NT2/D1 (cell line): Measurements from ENCODE around the gene COL9A3.

Source experiments
- DNase-seq: peaks from one replicate; pipeline ENCODE4 v3.0.0-alpha.2; 2011; ENCODE audit warnings: low read depth, low spot score
- H3K27me3 ChIP-seq: 2 replicates; pipeline ENCODE4 v1.6.0; 2011; ENCODE audit warnings: mild to moderate bottlenecking; ENCODE audit not compliant: insufficient read length, insufficient read depth
- H3K36me3 ChIP-seq: 2 replicates; pipeline ENCODE4 v1.6.1; 2011; ENCODE audit warnings: mild to moderate bottlenecking, low read length, mixed read lengths; ENCODE audit not compliant: insufficient read depth, insufficient read length
- H3K4me1 ChIP-seq: 2 replicates; pipeline ENCODE4 v1.5.1; 2011; ENCODE audit not compliant: insufficient read depth, insufficient read length
- H3K4me3 ChIP-seq: 2 replicates; pipeline ENCODE4 v1.5.1; 2011; ENCODE audit warnings: low read depth; ENCODE audit not compliant: insufficient read length
- H3K9ac ChIP-seq: 2 replicates; pipeline ENCODE4 v1.6.0; 2011; ENCODE audit warnings: low read depth; ENCODE audit not compliant: insufficient read length
- H3K9me3 ChIP-seq: 2 replicates; pipeline ENCODE4 v1.5.1; 2011; ENCODE audit warnings: mild to moderate bottlenecking, low read length; ENCODE audit not compliant: insufficient read depth
- SUZ12 ChIP-seq: IDR thresholded peaks from 2 replicates; pipeline ENCODE4 v1.6.1; 2011; ENCODE audit not compliant: insufficient read length, insufficient read depth; ENCODE audit errors: extremely low read depth
- YY1 ChIP-seq: IDR thresholded peaks from 2 replicates; pipeline ENCODE4 v1.6.1; 2011; ENCODE audit not compliant: insufficient read length, insufficient read depth
- ZNF274 ChIP-seq: IDR thresholded peaks from 2 replicates; pipeline ENCODE4 v1.6.1; 2011; ENCODE audit warnings: mild to moderate bottlenecking, low read depth, low read length

The COL9A3 gene

DNA sequence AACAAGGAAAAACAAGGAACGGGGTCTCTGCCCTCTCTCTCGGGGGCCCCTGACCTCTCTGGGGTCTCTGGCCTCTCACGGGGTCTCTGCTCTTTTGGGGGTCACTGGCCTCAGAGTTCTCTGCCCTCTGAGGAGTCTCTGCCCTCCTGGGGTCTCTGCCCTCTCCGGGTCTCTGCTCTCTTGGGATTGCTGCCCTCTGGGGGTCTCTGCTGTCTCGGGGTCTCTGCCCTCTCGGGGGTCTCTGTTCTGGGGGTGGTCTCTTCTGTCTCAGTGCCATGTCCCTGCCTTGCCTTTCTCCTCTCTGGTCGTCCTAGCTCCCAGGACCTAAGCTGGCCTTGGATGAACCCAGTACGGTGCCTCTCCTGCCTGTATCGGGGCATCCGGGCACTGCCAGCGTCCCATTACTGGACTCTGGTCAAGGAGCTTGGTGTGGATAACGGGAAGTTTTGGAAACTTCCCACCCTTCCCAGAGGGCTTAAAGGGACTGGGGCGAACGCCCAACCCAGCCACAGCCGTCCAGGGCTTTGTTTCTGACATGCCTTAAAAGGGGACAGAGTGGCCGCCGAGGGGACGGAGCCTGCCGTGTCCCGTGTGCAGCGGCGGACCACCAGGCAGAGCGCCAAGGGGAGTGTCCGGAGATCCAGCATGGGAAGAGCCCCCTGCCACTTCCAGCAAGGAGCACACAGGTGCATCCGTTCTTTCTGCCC is 45.3 kb upstream of the COL9A3 start:
- Histone ChIP-seq H3K9ac (no peak overlapping the region), H3K36me3 (no peaks in the 10 kb centered on the region), H3K4me1 (peaks cover 11% of the 10 kb centered on the region), H3K4me3 (no peak overlapping the region), H3K9me3 (no peaks in the 10 kb centered on the region), H3K27me3 (no peaks in the 10 kb centered on the region)
- TF ChIP-seq YY1, result no peak
- TF ChIP-seq ZNF274, result no peak
- TF ChIP-seq SUZ12, result no peak
- no peak for DNase-seq

DNA sequence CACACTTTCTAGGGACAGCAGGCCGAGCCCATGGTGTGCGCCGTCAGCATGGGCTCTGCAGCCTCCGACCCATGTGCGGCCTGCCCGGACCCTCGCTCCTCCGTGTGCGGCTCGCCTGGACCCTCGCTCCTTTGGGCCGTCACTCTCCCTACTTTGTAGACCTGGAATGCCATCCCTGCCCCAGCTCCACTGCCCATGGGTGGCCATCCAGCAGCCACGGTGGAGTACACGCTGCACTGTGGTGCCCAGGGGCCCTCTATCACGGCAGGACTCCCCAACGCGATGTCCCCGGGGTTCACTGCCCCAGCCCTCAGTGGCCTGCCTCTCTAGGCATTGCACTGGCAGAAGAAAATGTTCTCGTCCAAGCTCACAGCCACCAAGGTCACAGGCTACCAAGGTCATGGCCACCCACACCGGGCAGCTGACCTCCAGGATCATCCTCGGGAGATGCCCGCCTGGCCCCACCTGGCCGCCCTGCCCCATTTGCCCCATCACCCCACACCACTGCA is 44.7 kb upstream of the COL9A3 start:
- Histone ChIP-seq H3K27me3 (no peaks in the 10 kb centered on the region), H3K4me3 (no peak overlapping the region), H3K4me1 (peaks cover 13% of the 10 kb centered on the region), H3K9ac (no peak overlapping the region), H3K36me3 (no peaks in the 10 kb centered on the region), H3K9me3 (no peaks in the 10 kb centered on the region)
- DNase-seq, result no peak
- no peak for TF ChIP-seq SUZ12
- no peak for TF ChIP-seq ZNF274
- TF ChIP-seq YY1, result no peak

- Histone ChIP-seq H3K9ac (no peak overlapping the region), H3K27me3 (no peaks in the 10 kb centered on the region), H3K4me3 (no peak overlapping the region), H3K9me3 (no peaks in the 10 kb centered on the region), H3K4me1 (peaks cover 13% of the 10 kb centered on the region), H3K36me3 (no peaks in the 10 kb centered on the region)
- DNase-seq, result no peak
- no peak for TF ChIP-seq SUZ12
- no peak for TF ChIP-seq ZNF274
- TF ChIP-seq YY1, result no peak
These were observed 44.2 kb upstream of the COL9A3 start for GRCh38 chr20:62772619-62772989.

GRCh38 chr20:62772990-62773844 is 43.6 kb upstream of the COL9A3 start:
- no peak for TF ChIP-seq YY1
- no peak for TF ChIP-seq ZNF274
- TF ChIP-seq SUZ12, result no peak
- Histone ChIP-seq H3K9me3 (no peaks in the 10 kb centered on the region), H3K4me1 (peaks cover 13% of the 10 kb centered on the region), H3K27me3 (no peaks in the 10 kb centered on the region), H3K9ac (no peak overlapping the region), H3K4me3 (no peak overlapping the region), H3K36me3 (no peaks in the 10 kb centered on the region)
- no peak for DNase-seq

- no peaks in the 10 kb centered on the region for H3K9me3 ChIP-seq
- no peak overlapping the region for H3K9ac ChIP-seq
- DNase-seq, result no peak
- H3K36me3 ChIP-seq, result no peaks in the 10 kb centered on the region
- no peak overlapping the region for H3K4me3 ChIP-seq
- no peak for TF ChIP-seq YY1
- TF ChIP-seq SUZ12, result no peak
- TF ChIP-seq ZNF274, result no peak
- H3K27me3 ChIP-seq, result no peaks in the 10 kb centered on the region
- H3K4me1 ChIP-seq, result peaks cover 7% of the 10 kb centered on the region
These were observed 42.8 kb upstream of the COL9A3 start for GRCh38 chr20:62773845-62774714.

DNA sequence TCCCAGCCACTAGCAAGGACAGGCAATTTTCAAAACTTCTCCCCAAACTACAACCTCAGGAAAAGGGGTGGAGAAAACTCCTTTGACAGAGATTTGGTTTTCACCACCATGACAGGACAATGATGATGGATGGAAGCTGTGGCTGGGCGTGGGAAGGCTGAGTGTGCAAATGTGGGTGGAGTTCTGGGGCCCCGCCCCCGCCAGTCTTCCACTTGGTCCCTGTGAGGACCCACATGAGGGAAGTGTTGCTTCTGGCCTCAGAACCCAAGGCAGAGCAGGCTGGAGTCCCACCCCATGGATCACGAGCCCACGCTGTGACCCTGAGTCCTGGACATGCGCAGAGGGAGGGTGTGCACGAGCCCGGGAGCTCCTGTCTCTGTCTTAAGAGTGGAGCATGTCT is 42.1 kb upstream of the COL9A3 start:
- Histone ChIP-seq H3K9ac (no peak overlapping the region), H3K27me3 (no peaks in the 10 kb centered on the region), H3K4me3 (no peak overlapping the region), H3K4me1 (peaks cover 7% of the 10 kb centered on the region), H3K36me3 (no peaks in the 10 kb centered on the region), H3K9me3 (no peaks in the 10 kb centered on the region)
- no peak for DNase-seq
- no peak for TF ChIP-seq SUZ12
- TF ChIP-seq ZNF274, result no peak
- no peak for TF ChIP-seq YY1
